Muscle of leg (tissue), 11 donors: ENCODE results near the gene TPCN1. TPM values are rescaled to one million over a fixed set of nuclear protein-coding genes. Genes with fewer than 3 reads are reported as not detected.
A peak's percentile ranks its signal among the peaks of the same experiment; 100 is the strongest.

Source experiments
- DNase-seq: peaks from one replicate; pipeline ENCODE4 v3.0.0; 2013
- H3K27ac ChIP-seq: one replicate; pipeline ENCODE4 v1.5.1; 2013; ENCODE audit warnings: mild to moderate bottlenecking, low read length, control low read depth
- H3K27me3 ChIP-seq: one replicate; pipeline ENCODE4 v1.6.1; 2013; ENCODE audit warnings: low read length; ENCODE audit not compliant: control insufficient read depth, insufficient read depth
- H3K36me3 ChIP-seq: one replicate; pipeline ENCODE4 v1.6.1; 2013; ENCODE audit warnings: low read length; ENCODE audit not compliant: control insufficient read depth, insufficient read depth
- H3K4me1 ChIP-seq: one replicate; pipeline ENCODE4 v1.6.1; 2013; ENCODE audit warnings: low read length; ENCODE audit not compliant: control insufficient read depth, insufficient read depth
- H3K4me3 ChIP-seq: one replicate; pipeline ENCODE4 v1.5.1; 2013; ENCODE audit warnings: low read length, control low read depth
- H3K9me3 ChIP-seq: replicated peaks from 2 replicates; pipeline ENCODE4 v1.6.1; 2013; ENCODE audit warnings: low read depth, low read length; ENCODE audit not compliant: control insufficient read depth
- WGBS: methylation state at CpG from one replicate; pipeline ENCODE4 v1.1.5; 2013; ENCODE audit warnings: missing lambda C conversion rate; ENCODE audit not compliant: insufficient coverage; 5-methylcytosine and 5-hydroxymethylcytosine counted together
- polyA plus RNA-seq, 8 donors: library from polyadenylated mRNA; unstranded; fragments of 120-200 nt; gene quantifications; one replicate each; pipeline versions ENCODE4 v1.2.1 to v1.2.3, GENCODE V29; 2013; ENCODE audit warnings: inconsistent platforms in 1 of 8, low replicate concordance in 1 of 8; ENCODE audit not compliant: insufficient read length in 8 of 8, insufficient read depth in 1 of 8
- total RNA-seq: library from RNA; stranded (reverse); fragments of 120-200 nt; gene quantifications from one replicate; pipeline ENCODE4 v1.2.4, GENCODE V29; 2013

The TPCN1 gene
- total and polyA plus RNA-seq, 9 donors, result 17.1 to 46.1 (median 31.4) TPM

GRCh38 chr12:113278633-113279032, 57.4 kb downstream of the TPCN1 start:
- no peak overlapping the region for H3K4me3 ChIP-seq
- H3K27me3 ChIP-seq, result no peaks in the 10 kb centered on the region
- 80% methylated on average over 2 of the region's 5 CpGs for WGBS
- H3K9me3 ChIP-seq, result no peaks in the 10 kb centered on the region
- no peak overlapping the region for H3K27ac ChIP-seq
- no peaks in the 10 kb centered on the region for H3K4me1 ChIP-seq
- DNase-seq, result no peak
- peaks cover 60% of the 10 kb centered on the region for H3K36me3 ChIP-seq

DNA sequence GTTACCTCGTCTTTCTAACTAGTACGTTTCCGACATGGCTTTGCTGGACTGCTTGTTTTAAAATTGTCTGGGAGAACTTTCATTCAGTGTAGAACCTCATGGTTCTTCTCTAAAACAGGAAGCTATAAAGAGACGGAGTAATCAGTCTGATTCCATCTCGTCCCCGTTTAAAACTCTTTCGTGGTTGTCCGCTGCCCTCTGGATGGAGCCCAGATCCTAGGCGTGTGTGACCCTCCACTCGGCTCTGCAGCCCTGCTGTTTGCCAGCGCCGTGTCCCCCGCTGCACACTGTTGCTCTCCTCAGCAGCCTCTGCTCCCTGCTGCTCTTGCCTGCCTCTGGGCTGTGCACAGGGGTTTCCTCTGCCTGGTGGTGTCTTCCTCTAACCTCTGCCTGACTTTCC, 63.5 kb downstream of the TPCN1 start:
- Histone ChIP-seq H3K4me3 (no peak overlapping the region), H3K9me3 (no peaks in the 10 kb centered on the region), H3K4me1 (peaks cover 4% of the 10 kb centered on the region), H3K27ac (no peak overlapping the region), H3K36me3 (peaks cover 59% of the 10 kb centered on the region), H3K27me3 (no peaks in the 10 kb centered on the region)
- WGBS, result 67% methylated on average over 13 of the region's 13 CpGs
- no peak for DNase-seq

DNA sequence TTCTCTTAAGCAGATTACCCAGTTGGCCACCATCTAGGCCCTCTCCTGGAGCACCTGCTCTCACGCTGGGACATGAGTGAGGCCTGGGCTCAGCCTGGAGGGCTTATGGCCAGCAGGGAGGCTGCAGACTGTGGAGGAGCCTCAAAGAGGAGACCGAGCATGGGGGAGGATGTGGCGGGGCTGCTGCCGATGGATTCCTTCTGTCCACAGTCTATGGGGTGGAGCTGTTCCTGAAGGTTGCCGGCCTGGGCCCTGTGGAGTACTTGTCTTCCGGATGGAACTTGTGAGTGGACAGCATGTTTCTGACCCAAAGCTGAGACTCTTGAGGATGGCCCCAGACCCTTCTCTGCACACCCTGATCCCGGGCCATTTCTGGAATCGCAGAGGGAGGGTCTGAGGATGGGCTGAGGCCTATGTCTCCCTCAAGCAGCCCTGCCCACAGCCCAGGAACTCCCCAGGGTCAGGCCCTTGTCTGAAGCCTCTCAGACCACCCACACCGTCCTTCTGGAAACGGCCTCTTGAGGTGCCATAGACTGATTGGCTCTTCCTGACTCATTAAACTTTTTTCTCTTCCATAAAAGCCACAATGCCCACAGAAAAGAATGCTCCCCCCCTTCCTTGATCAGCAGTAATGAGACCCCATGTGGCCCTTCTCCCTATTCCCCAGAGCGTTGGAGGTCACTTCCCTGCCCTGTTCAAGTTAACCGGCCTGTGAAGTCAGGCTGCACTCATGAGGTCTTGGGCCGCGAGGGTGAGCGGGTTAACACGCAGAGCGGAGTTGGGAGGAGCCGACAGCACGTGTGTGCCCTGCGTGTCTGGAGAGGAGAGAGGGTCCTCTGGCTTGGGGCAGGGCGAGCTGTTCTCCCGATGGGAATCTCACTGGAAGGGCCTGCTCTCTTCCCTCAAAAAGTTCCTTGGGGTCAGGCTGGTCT, 64.7 kb downstream of the TPCN1 start:
- Histone ChIP-seq H3K4me3 (no peak overlapping the region), H3K4me1 (peaks cover 4% of the 10 kb centered on the region), H3K27ac (no peak overlapping the region), H3K9me3 (no peaks in the 10 kb centered on the region), H3K27me3 (no peaks in the 10 kb centered on the region), H3K36me3 (peaks cover 61% of the 10 kb centered on the region)
- WGBS, result 49% methylated on average over 17 of the region's 22 CpGs
- DNase-seq, result peak; percentile 36

- Histone ChIP-seq H3K4me1 (peaks cover 4% of the 10 kb centered on the region), H3K9me3 (no peaks in the 10 kb centered on the region), H3K27me3 (no peaks in the 10 kb centered on the region), H3K4me3 (no peak overlapping the region), H3K27ac (no peak overlapping the region), H3K36me3 (peaks cover 68% of the 10 kb centered on the region)
- WGBS, result 75% methylated on average over 11 of the region's 11 CpGs
- DNase-seq, result no peak
These were observed 65.4 kb downstream of the TPCN1 start for GRCh38 chr12:113286712-113287111.

DNA sequence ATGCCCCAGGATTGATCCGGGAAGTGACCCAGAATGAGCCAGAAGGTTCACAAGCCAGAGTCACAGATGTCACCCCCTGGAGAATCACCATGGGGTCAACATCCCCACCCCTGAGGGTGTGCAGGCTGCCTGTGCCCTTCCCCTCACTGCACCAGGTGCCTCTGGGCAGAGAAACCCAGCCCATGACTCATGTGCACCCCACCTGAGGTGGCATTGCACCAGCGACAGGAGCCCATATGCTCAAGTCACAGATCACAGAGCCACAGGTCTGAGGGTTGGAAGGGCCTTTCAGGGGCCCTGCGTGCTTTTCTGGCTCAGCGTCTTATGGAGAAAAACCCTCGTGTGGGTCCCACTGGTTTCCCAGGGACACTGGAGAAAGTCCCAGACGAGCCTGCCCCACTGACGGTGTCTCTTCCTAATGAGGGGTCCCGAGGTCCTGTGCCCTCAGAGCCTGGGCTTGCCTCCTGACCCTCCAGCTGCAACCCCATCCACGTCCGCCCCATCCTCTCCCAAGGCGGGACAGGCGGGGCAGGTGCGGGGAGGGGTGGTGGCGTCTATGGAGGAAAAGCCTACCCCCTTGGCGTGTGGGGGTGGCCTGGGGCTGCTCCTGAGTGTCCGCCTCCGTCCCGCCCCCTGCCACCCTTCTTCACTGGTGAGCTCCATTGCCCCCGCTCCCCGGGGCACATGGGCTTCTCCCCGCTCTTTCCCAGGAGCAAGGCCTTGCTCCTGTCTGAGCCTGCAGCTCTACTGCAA, 66.1 kb downstream of the TPCN1 start:
- no peak for DNase-seq
- no peaks in the 10 kb centered on the region for H3K27me3 ChIP-seq
- no peaks in the 10 kb centered on the region for H3K9me3 ChIP-seq
- WGBS, result 88% methylated on average over 15 of the region's 21 CpGs
- H3K36me3 ChIP-seq, result peaks cover 75% of the 10 kb centered on the region
- H3K4me1 ChIP-seq, result peaks cover 4% of the 10 kb centered on the region
- H3K27ac ChIP-seq, result no peak overlapping the region
- H3K4me3 ChIP-seq, result no peak overlapping the region

DNA sequence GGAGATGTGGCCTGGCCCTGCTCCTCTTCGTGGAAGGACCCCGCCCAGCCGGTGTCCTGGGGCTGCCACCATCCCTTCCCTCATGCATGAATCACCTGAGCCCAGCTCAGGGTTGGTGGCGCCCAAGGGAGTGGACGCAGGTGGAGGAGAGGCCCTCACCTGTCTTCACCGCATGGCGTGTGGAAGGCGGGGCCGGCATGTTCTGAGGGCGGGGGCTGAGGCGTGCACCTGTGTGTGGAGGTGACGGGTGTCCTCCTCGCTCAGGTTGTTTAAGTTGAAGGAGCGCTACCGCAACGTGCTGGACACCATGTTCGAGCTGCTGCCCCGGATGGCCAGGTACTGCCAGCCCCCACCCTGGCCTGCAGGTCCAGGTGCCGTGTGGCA, 66.6 kb downstream of the TPCN1 start:
- no peaks in the 10 kb centered on the region for H3K9me3 ChIP-seq
- peaks cover 4% of the 10 kb centered on the region for H3K4me1 ChIP-seq
- H3K4me3 ChIP-seq, result no peak overlapping the region
- 100% methylated on average over 5 of the region's 19 CpGs for WGBS
- H3K36me3 ChIP-seq, result peaks cover 80% of the 10 kb centered on the region
- H3K27me3 ChIP-seq, result no peaks in the 10 kb centered on the region
- DNase-seq, result no peak
- H3K27ac ChIP-seq, result no peak overlapping the region

- Histone ChIP-seq H3K9me3 (no peaks in the 10 kb centered on the region), H3K4me1 (peaks cover 4% of the 10 kb centered on the region), H3K36me3 (peaks cover 86% of the 10 kb centered on the region), H3K27me3 (no peaks in the 10 kb centered on the region), H3K4me3 (no peak overlapping the region), H3K27ac (no peak overlapping the region)
- no peak for DNase-seq
- 100% methylated on average over 1 of the region's 2 CpGs for whole genome bisulfite sequencing
These were observed 68.1 kb downstream of the TPCN1 start for GRCh38 chr12:113289361-113289760.

GRCh38 chr12:113290506-113290905, 69.2 kb downstream of the TPCN1 start:
- Histone ChIP-seq H3K27ac (no peak overlapping the region), H3K9me3 (no peaks in the 10 kb centered on the region), H3K4me1 (peaks cover 4% of the 10 kb centered on the region), H3K27me3 (no peaks in the 10 kb centered on the region), H3K36me3 (peaks cover 84% of the 10 kb centered on the region), H3K4me3 (no peak overlapping the region)
- WGBS, result 100% methylated on average over 3 of the region's 5 CpGs
- DNase-seq, result no peak

GRCh38 chr12:113291586-113291985, 70.3 kb downstream of the TPCN1 start:
- H3K36me3 ChIP-seq, result peaks cover 81% of the 10 kb centered on the region
- peaks cover 3% of the 10 kb centered on the region for H3K4me1 ChIP-seq
- no peaks in the 10 kb centered on the region for H3K9me3 ChIP-seq
- no peak overlapping the region for H3K4me3 ChIP-seq
- DNase-seq, result no peak
- 90% methylated on average over 16 of the region's 17 CpGs for WGBS
- H3K27me3 ChIP-seq, result no peaks in the 10 kb centered on the region
- no peak overlapping the region for H3K27ac ChIP-seq

DNA sequence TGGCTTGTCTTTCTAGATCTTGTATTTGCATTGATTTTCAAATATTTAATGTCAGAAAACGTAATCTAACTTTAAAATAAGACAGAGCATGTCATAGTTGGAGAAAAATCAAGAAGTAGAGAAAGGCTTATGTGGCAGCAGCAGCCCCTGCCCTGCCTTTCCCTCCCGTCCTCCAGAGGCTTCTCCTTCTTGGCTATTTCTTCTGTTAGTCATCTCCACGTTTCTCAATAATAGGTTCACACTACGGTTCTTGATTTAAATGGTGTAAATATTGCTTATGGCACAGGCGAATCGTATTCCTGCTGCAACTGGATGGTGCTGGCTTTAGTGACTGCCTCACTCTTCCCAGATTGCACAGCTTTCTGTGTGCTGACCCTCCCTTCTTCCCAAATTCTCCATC, 70.8 kb downstream of the TPCN1 start:
- Histone ChIP-seq H3K36me3 (peaks cover 81% of the 10 kb centered on the region), H3K9me3 (no peaks in the 10 kb centered on the region), H3K4me1 (no peaks in the 10 kb centered on the region), H3K27me3 (no peaks in the 10 kb centered on the region), H3K4me3 (no peak overlapping the region), H3K27ac (no peak overlapping the region)
- no CpG with 5 or more reads among the region's 6 CpGs for WGBS
- no peak for DNase-seq
